HG02571 (cell line): ENCODE results near the gene ONECUT3.
"Not testable (repeated sequence)": the region's sequence is repeated elsewhere in the genome, so short reads cannot be mapped to it uniquely, and the experiment has no call there.

Source experiments
- ATAC-seq: cut with Tn5 transposase; IDR thresholded peaks from one replicate; pipeline ENCODE4 v1.9.1; 2021; ENCODE audit warnings: mild to moderate bottlenecking, moderate library complexity; ENCODE audit not compliant: unreplicated experiment

ONECUT3 gene

DNA sequence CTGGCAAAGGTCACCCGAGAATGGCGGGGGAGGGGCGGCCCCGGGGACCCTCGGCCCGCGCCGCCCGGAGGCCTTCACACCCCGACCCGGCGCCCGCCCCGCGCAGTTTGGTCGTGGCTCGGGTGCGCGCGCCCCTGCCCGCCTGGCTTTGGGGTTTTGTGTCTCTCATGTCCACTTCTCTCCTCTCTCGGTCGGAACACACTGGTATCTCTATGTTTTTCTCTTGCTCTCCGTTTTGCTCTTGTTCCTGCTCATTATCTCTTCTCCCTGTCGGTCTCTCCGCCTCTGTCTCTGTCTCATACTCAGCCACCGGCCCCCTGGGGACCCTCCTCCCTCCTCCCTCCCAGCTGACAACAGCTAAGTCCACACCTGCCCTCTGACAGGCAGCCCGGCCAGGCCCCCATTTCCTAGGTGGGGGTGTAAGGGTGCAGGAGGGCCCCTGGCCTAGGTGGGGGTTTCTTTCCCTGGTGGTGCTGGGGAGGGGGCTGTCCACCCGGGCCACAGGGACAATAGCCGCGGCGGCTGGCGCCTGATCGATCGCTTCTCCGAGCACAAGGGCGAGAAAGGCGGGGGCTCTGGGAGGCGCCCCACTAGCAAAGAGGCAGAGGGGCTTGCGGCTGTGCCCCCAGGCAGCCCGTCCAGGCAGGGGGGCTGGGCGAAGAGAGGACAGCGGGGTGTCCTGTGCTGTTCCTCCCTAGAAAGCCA, 2.3 kb downstream of the ONECUT3 start:
- ATAC-seq: no peak

DNA sequence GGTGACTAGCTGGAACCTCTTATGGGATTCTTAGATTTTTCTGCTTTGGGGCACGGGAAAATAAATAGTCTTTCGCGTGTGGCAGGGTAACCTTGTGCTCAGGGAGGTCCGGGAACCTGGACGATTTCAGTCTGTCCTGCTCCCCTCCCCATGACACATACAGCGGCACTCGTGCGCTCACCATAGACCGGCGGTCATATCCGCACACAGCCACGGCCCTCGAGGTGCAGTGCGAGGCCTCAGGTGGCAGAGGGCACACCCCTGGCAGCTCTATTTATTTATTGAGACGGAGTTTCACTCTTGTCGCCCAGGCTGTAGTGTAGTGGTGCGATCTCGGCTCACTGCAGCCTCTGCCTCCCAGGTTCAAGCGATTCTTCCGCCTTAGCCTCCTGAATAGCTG, 3.0 kb downstream of the ONECUT3 start:
- no peak for ATAC-seq

DNA sequence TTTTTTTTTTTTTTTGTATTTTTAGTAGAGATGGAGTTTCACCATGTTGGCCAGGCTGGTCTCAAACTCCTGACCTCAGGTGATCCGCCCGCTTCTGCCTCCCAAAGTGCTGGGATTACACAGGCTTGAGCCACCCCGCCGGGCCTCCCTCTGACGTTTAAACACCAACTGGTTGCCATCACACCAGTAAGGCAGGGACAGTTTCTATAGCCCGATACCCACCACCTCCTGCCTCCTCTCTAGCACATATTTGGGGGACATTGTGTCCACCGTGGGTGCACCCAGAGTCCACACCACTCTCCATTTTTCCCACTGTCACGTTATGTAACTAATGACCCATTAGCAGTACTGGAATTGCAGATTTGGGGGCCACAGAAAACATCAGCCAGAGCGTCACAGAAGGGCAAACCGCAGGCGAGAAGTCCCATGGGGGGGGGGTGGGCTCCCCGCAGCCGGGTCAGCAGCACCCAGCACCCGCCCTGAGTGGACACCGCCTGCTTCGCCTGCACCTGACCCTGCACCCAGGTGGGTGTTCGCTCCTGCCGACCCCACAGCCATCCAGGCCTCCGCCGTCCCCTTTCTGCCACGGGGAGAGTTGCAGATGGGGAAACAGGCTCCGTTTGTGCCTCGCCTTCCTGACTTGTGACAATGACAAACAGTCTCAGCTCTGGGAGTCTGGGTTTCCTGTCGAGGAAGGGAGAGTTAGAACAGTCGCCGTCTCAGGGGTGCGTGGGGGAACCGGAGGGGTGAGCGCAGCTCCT, 3.6 kb downstream of the ONECUT3 start:
- no peak for ATAC-seq

DNA sequence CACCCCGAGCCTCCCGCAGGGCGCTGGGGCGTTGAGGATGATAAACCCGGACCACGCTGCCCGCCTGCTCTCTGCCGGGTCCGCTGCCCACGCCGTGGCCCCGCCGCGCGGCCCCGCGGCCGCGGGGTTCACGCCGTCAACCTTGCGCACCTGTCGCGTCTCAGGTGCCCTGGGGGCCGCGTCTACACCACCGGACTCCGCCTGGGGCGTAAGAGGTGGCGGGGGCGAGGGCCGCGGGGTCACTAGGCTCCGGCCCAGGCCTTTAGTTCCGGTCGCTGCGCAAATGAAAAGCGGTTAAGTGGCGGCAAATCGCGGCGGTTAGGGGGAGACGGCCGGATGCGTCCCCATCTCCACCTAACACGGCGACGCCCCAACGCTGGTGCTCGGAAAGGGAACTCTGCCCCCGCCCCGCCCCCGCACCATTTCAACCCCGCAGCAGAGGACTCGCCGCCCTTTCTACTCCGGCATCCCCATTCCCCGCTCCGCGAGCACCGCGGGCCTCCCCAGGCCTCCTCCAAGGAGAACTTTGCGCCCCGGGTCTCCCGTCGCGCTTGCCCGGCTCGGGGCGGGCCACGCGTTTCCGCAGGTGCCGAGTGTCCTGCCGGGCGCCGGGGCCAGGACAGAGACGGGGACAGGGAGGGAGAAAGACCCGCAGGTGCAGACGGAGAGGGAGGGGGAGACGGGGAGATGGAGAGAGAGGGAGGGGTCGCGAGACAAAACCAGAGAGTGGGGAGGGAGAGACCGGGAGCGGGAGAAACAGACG, 4.3 kb downstream of the ONECUT3 start:
- ATAC-seq: no peak

DNA sequence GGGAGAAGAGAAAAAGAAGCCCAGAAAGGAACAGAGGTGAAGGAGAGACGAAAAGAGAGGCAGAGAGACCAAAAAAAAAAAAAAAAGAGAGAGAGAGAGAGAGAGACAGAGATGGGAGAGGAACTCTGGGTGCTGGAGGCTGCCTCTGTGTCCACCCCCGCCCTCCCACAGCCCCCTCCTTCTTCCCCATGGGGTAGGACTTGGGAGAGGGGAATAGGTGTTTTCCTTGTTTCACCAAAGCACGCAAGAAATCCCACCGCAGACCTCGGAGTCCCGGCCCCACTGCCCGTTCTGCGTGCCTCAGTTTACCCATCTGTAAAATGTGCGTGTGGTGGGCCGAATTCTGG, 4.9 kb downstream of the ONECUT3 start:
- no peak for ATAC-seq

DNA sequence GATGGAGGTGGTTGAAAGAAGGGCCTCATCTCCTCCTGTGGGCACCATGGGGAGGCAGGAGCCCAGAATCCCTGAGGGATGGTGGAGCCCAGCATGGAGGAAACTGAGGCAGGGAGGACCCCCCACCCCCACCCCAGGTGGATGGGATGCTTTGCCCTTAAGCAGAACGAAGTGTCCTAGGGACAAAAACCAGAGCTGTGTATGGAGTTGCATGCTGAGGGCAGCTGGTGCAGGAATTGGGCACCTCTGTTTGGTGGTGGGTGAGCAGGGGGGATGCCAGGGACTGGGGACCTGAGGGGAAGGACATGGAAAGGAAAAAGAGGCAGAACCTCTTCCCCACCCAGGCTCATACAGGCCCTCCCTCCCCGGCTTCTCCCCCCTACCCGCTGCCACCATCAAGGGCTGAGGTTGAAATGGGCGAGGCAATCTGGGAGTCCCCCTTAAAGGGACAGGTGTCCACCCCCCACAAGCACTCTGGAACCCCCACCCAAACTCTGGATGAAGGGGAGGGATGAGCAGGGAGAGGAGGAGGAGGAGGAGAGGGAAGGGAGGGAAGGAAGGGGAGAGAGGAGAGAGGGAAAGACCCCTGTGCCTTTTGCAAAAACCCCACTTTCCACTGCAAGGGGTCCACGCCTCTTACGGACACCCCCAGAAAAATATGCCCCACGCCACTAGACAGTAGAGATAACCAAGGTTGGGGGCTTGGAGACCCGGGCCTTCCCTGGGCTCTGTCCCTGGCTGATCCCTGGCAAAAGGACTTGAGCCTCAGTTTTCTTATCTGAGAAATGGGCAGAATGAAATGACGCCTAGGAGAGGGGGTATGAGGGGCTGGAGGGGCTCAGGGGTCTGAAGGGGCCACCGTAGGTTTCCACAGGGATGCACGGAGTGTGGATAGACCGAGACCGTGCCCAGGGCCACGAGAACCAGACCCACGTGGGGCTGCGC, 5.9 kb downstream of the ONECUT3 start:
- ATAC-seq: no peak

DNA sequence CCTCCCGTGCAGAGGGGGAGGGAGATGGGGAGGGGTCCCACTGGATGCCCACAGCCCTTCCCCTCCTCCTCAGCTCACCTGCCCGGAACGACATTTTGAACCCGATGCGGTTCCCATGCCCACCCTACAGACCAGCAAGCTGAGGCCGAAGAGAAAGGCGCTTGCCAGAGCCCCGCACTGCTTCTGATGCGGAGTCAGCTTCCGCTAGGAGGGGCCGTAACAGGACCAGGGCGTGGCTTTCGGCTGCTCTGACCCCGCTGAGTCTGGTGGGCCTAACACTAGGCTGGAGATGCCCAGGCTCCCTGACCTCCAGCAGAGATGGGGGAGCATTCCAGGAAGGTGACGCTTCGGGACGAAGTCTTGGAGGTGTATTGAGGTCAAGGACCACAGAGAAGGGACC, 6.7 kb downstream of the ONECUT3 start:
- ATAC-seq: no peak

DNA sequence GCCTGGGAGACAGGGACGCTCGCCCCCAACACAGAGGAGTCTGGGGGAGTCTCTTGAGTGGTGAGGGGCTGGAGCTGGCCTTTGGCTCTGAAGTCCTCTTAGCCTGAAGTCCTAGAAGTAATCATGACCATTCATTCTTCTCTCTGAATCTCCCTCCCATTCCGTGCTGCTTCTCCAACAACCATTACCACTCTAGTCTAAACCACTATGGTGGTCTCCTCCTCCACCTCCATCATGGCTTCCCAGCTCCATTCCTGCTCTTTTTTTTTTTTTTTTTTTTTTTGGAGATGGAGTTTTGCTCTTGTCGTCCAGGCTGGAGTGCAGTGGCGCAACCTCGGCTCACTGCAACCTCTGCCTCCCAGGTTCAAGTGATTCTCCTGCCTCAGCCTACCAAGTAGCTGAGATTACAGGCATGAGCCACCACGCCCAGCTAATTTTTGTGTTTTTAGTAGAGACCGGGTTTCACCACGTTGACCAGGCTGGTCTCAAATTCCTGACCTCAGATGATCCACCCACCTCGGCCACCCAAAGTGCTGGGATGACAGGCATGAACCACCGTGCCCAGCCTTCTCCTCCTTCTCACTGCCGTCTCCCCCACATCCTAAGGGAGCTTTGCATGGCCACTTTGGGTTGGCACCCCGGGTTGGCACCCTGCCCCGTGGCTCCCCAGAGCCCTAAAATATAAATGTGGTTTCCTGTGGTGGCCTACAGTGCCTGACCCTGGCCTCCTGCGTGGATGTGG, 7.7 kb downstream of the ONECUT3 start:
- ATAC-seq: not testable (repeated sequence)

DNA sequence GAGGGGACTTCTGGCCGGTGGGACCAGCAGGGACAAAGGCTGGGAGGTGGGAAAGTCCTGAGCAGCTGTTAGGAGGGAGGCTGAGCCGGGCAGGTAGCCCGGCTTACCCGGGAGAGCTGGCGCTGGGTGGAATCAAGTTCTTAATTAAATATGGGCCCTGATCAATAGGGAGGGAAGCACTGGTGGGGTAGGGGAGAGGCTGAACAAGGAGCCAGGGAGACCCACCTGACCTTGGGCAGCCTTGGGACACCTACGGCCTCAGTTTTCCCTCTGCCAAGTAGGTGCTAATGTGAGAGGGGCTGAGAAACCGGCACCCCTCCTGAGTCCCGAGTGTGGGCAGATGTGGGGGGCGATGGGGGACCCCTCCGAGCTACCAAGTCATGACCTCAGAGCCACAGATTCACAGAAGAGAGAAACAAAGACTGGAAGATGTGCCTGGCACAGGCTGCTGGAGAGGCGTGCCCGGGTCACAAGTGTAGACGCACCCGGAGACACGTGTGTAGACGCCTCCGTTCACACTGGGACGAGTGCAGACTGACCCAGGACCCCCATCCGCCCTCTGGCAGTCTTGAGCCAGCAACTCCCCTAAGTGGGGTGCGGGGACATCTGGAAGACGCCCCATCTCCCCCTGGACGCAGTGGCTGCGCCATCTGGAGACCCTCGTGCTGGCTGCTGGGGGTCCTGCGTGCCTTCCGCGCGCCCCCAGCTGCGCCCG, 8.4 kb downstream of the ONECUT3 start:
- no peak for ATAC-seq

DNA sequence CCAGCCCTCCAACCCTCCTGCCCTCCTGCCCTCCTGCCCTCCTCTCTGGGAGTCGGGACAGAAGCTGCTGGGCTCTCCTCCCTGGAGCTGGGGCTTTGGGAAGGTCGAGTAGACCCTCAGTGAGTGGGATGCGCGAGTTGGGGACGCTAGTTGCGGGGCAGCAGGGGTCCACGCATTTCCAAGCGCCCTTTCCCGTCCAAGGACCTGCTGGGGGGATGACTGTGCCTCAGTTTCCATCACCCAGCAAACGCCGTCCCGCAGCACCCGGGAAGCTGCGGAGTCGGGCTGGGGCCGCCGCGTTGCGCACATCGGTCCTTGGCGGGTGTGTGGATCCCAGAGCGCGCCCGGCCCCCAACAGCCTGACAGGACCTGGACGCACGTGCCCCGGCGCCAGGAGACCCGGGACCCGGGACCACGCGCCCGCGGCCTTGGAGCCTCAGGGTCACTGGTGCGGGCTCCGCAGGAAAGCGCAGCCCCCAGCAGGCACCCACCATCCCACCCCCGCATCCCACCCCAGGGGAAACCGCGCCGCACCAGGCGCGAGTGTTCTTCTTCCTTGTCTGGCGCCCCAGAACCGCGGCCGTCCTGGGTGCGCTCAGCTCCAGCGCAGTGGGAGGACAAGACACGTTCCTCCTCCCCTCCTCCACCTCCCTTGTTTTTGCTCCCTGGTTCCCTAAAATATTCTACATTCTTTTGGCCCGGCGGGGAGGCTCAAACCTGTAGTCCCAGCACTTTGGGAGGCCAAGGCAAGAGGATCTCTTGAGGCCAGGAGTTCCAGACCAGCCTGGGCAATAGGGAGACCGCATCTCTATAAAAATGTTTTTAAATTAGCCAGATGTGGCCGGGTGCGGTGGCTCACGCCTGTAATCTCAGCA, 9.2 kb downstream of the ONECUT3 start:
- ATAC-seq: no peak

DNA sequence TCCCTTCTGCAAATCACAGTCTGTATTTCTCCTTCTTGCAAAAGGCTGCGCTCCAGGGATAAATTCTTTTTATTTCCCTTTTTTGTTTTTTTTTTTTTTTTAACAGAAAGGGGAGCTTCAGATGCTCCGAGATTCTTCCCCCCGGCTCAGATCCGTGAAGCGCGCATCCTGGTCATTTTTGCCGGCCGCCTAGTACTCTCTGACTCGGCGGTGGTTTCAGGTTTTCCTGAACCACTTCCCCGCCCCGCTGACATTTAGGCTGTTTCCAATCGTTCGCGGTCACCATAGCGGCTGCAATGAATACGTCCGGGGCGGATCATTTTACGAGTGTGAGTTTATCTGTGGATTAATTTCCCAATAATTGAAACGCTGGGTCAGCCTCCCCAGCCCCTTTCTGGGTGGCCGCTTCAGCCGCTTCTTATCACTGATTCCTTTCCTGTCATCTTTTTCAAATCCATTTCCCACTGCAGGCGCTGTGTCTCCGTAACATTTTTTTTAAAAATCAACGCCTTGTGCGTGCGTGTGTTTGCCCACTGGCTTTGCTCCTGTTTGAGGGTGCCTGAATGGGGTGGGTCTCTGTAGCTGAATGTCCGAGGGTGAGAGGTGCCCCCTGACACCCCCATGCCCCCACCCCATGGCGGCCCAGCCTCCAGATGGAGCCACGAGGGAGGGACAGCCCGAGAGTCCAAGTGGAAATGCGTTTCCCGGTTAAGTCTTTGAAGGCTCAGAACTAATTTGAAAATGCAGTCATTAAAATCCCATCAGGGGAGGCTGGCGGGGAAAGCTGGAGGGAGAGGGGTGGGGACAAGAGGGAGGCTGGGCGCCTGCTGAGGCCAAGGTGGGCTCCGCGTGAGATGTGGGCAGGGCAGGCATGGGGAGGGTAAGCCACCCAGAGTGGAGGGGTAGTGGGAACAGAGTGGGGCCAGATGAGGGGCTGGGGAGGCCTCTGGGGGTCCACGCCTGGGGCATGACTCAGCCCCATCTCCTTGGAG, 10.6 kb downstream of the ONECUT3 start:
- no peak for ATAC-seq

DNA sequence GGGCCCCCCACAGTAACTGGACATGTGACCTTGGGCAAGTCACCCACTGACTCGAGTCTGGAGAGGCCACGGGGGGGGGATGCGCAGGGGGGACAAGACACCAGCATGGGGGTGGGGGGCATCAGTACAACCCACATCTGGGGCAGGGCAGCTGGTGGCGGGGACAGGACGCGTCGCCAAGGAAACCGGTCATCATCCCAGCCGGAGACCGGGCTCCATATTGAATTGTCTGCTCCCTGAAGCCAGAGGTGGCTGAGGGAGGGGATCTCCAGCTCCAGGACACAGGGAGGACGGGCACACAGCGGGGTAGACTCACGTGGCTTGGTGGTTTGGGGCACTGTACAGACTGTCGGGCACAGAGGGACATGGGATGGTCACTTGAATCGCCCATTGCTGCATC, 11.4 kb downstream of the ONECUT3 start:
- no peak for ATAC-seq

DNA sequence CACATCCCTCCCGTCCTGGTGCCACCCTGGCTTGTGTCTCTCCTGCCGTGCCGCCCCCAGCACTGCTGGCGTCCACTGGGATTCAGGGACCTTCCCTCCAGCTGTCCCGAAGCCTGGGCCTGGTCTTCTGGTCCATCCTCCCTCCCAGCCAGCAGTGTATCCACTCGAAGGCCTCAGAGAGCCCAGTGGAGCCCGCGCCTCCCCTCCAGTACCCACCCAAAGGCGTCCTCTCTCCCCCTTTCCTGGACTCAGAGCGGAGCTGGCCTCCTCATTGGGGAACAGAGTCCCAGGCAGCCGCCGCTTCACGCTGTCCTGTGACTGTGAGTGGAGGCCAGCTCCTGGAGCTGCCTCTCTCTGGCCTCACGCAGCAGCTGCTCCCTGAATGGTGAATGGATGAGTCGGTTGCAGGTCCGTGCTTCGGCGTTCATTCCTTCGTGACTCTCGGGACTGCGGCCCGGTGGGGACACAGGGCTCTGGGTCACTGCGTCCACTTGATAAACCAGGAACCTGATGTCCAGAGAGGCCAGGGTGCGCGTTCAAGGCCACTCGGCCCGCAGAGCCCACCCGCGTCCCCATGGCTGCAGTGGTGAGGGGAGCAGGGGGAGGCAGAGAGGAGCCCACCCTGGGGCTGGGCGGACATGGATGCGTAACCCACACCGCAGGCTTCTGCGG, 12.1 kb downstream of the ONECUT3 start:
- no peak for ATAC-seq

DNA sequence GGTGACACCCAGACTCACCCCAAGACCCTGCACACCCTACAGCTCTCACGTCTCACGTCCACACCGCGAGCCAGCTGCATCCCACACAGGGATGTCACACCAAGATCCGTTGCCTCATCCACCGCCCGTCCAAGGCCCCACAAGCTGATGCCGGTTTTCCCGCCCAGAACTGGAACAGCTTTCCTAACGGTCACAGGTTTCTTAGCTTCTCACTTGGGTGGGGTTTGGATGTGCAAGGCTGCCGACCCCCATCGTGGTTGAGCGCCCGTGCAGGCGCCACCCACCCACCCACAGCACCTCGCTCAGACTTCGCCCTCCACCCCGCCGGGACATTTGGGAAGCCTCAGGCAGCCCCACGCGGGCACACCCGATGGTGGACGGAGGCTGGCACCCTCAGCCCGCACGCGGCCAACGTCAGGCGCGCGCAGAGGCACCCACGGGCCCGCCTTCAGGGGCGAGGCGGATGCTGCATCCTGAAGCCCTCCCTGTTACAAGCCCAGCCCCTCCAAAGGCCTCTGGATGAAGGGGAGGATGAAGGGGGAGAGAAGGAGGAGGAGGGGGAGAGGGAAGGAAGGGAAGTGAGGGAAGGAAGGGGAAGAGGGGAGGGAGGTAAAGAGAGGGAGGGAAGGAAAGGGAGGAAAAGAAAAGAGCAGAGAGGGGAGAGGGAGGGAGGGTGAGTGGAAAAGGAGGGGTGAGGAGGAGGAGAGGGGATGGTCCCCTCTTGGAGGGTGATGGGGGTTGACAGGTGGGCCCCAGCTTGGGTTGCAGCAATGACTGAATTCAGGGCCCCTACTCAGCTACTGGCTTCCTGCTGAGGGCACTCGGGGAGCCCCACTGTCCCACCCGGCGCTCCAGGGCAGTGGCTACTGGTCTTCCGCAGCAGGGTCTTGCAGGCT, 12.8 kb downstream of the ONECUT3 start:
- ATAC-seq: no peak

DNA sequence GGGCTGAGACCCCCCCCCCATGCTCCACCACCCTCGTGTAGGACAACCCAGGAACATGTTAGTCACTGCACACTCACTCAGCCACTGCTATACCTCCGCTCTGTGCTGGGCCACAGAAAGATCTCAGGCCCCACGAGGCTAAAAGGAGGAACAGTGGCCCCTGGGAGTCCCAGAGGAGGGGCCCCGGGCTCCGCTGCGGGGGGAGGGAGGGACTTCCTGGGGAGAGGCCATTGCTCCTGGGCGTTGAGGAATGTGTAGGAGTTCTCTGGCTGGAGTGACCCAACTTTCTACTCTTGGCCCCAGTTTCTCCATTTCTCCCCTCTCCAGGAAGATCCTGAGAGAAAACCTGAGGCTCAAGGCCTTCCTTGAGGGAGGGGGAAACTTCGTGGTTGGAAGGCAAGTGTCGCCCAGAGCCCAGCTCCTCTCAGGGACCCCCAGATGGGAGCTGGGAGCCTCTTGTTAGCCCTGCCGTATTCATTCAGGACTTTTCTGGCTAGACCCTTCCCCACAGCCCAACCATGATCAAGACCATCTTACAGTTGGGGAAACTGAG, 13.6 kb downstream of the ONECUT3 start:
- ATAC-seq: no peak
